K562 (cell line): ENCODE data around the gene NTSR2. TPM values are rescaled to one million over a fixed set of nuclear protein-coding genes. Genes with fewer than 3 reads are reported as not detected.

Experiments used
- ATAC-seq: fragments of 200-7000 bp; cut with Tn5 transposase; 3 replicates; pipeline ENCODE4 v1.9.1; 2020; ENCODE audit warnings: moderate library complexity
- BruUV-seq: library from RNA; stranded (reverse); fragments of 400-500 nt; replicated peaks from 2 replicates; lab custom pipeline; 2021; lab: Mats Ljungman, UMichigan
- CTCF ChIA-PET: fragments of 300-600 bp; formaldehyde crosslinking; extraction: SDS; loops from one replicate; lab custom pipeline; 2021; ENCODE audit warnings: low intra/inter-chr PET ratio; lab: Yijun Ruan, JAX
- POLR2A ChIA-PET: fragments of 300-600, 350-650 bp; sonication (Branson Sonifier 250); formaldehyde crosslinking; extraction: SDS; loops from one replicate; lab custom pipeline; 2021; ENCODE audit warnings: antibody characterized with exemption, inconsistent platforms; lab: Yijun Ruan, JAX
- DNase-seq, 4 experiments: peaks; one replicate each; pipeline versions ENCODE4 v3.0.0 to v3.0.0-alpha.2; 2011 to 2018; ENCODE audit warnings: low spot score in 3 of 4, mixed read lengths in 3 of 4; ENCODE audit errors: extremely low read depth in 1 of 4
- FAIRE-seq: peaks from 2 replicates; lab custom pipeline; 2011; peaks lifted over from hg19 to GRCh38; lab: Jason Lieb, UNC
- H2AFZ ChIP-seq: 2 replicates; pipeline ENCODE4 v1.6.0; 2011; ENCODE audit warnings: low read depth, low read length, control low read depth, inconsistent platforms
- H3K27ac ChIP-seq: fragments of 200-600 bp; 3 replicates; pipeline ENCODE4 v1.8.0; 2011; ENCODE audit warnings: low read depth, mild to moderate bottlenecking, control low read depth, inconsistent platforms, low read length, moderate library complexity, mixed read lengths; ENCODE audit errors: extremely low read depth
- H3K27me3 ChIP-seq, 2 experiments: fragments of 300-600 bp in 1 of 2; 2 replicates in 1 of 2; 3 replicates in 1 of 2; pipeline versions ENCODE4 v1.6.0 to v1.8.0; 2011; ENCODE audit warnings: inconsistent platforms in 2 of 2, low read length in 2 of 2, mild to moderate bottlenecking in 1 of 2, mixed read lengths in 1 of 2, moderate library complexity in 1 of 2; ENCODE audit not compliant: control insufficient read depth in 2 of 2, insufficient read depth in 2 of 2
- H3K36me3 ChIP-seq: fragments of 300-600 bp; 3 replicates; pipeline ENCODE4 v1.8.0; 2011; ENCODE audit warnings: mild to moderate bottlenecking, low read length, inconsistent platforms; ENCODE audit not compliant: control insufficient read depth, insufficient read depth
- H3K4me1 ChIP-seq, 2 experiments: fragments of 200-600 bp in 1 of 2; replicated peaks in 1 of 2; 2 replicates in 1 of 2; 3 replicates in 1 of 2; pipeline versions ENCODE4 v1.5.1 to v1.8.0; 2011; ENCODE audit warnings: inconsistent platforms in 2 of 2, low read length in 2 of 2, mild to moderate bottlenecking in 1 of 2, mixed read lengths in 1 of 2, moderate library complexity in 1 of 2; ENCODE audit not compliant: control insufficient read depth in 2 of 2, insufficient read depth in 2 of 2
- H3K4me2 ChIP-seq: 2 replicates; pipeline ENCODE4 v1.6.1; 2011; ENCODE audit warnings: low read length, control low read depth, inconsistent platforms, mixed read lengths; ENCODE audit not compliant: insufficient read depth
- H3K4me3 ChIP-seq: fragments of 200-600 bp; sonication (generic), shearing (Covaris generic); 2 replicates; pipeline ENCODE4 v1.5.1; 2016; ENCODE audit warnings: control low read depth, inconsistent platforms
- H3K79me2 ChIP-seq: fragments of 200-600 bp; 3 replicates; pipeline ENCODE4 v1.8.0; 2011; ENCODE audit warnings: low read length, inconsistent platforms; ENCODE audit not compliant: control insufficient read depth, insufficient read depth
- H3K9ac ChIP-seq, 2 experiments: 2 replicates each; pipeline versions ENCODE4 v1.6.0 to v1.6.1; 2011; ENCODE audit warnings: low read depth in 2 of 2, low read length in 2 of 2, control low read depth in 1 of 2, inconsistent platforms in 1 of 2, mild to moderate bottlenecking in 1 of 2, mixed read lengths in 1 of 2; ENCODE audit not compliant: insufficient read depth in 1 of 2
- H3K9me1 ChIP-seq: one replicate; pipeline ENCODE4 v1.6.0; 2011; ENCODE audit warnings: inconsistent platforms, mild to moderate bottlenecking, low read length, moderate library complexity; ENCODE audit not compliant: control insufficient read depth, insufficient read depth
- H3K9me3 ChIP-seq: replicated peaks from 2 replicates; pipeline ENCODE4 v1.5.1; 2011; ENCODE audit warnings: low read depth, low read length, inconsistent platforms; ENCODE audit not compliant: control insufficient read depth, insufficient read depth
- H4K20me1 ChIP-seq: replicated peaks from 2 replicates; pipeline ENCODE4 v1.6.1; 2011; ENCODE audit warnings: low read length, inconsistent platforms, mixed read lengths; ENCODE audit not compliant: control insufficient read depth, insufficient read depth
- CAMTA2 ChIP-seq: fragments of 250-450 bp; sonication (Bioruptor Pico); conservative IDR thresholded peaks from 2 replicates; pipeline ENCODE4 v1.5.1; 2022
- ELF4 ChIP-seq: fragments of 450-650 bp; formaldehyde crosslinking; IDR thresholded peaks from 2 replicates; pipeline ENCODE4 v1.4.0; 2022; ENCODE audit warnings: missing genetic modification characterization
- ERF ChIP-seq: fragments of 450-650 bp; formaldehyde crosslinking; IDR thresholded peaks from 2 replicates; pipeline ENCODE4 v1.4.0; 2020; ENCODE audit warnings: mild to moderate bottlenecking, mixed read lengths
- EWSR1 ChIP-seq: fragments of 450-650 bp; IDR thresholded peaks from 2 replicates; pipeline ENCODE4 v1.6.1; 2018; ENCODE audit warnings: borderline replicate concordance, mild to moderate bottlenecking, low read depth, moderate library complexity; ENCODE audit not compliant: partially characterized antibody
- IRF2 ChIP-seq: sonication (generic); formaldehyde crosslinking; IDR thresholded peaks from 2 replicates; pipeline ENCODE4 v1.8.1; 2022; ENCODE audit warnings: mild to moderate bottlenecking, missing genetic modification reagents
- MYBL2 ChIP-seq, 2 experiments: fragments of 450-650 bp in 1 of 2; sonication (generic) in 1 of 2; formaldehyde crosslinking in 1 of 2; IDR thresholded peaks; 2 replicates each; pipeline versions ENCODE4 v1.6.1 to v1.8.1; 2017 to 2022; ENCODE audit warnings: borderline replicate concordance in 1 of 2, inconsistent platforms in 1 of 2, low read depth in 1 of 2, mild to moderate bottlenecking in 1 of 2, missing genetic modification reagents in 1 of 2, moderate library complexity in 1 of 2
- NR1H2 ChIP-seq: sonication (generic); formaldehyde crosslinking; IDR thresholded peaks from 2 replicates; pipeline ENCODE4 v1.4.0; 2020; ENCODE audit warnings: mild to moderate bottlenecking, missing genetic modification reagents
- TAF7 ChIP-seq: fragments of 450-650 bp; IDR thresholded peaks from 2 replicates; pipeline ENCODE4 v1.6.1; 2016; ENCODE audit warnings: missing genetic modification characterization, missing compliant biosample characterization
- UBTF ChIP-seq, 2 experiments: IDR thresholded peaks; 2 replicates each; pipeline ENCODE4 v1.6.1; 2012; ENCODE audit warnings: improper control_type of control experiment in 2 of 2, low read depth in 2 of 2, low read length in 2 of 2, borderline replicate concordance in 1 of 2
- ZBTB33 ChIP-seq: sonication (generic); formaldehyde crosslinking; IDR thresholded peaks from 2 replicates; pipeline ENCODE4 v1.8.1; 2023; ENCODE audit warnings: mild to moderate bottlenecking, missing genetic modification reagents
- ZMIZ1 ChIP-seq, 2 experiments: fragments of 150-350 bp in 1 of 2; IDR thresholded peaks; 2 replicates each; pipeline ENCODE4 v1.6.1; 2012 to 2016; ENCODE audit warnings: low read depth in 2 of 2, low read length in 2 of 2, mild to moderate bottlenecking in 1 of 2, moderate library complexity in 1 of 2
- WGBS: fragments of 100-300 bp; shearing (Covaris generic); methylation state at CpG from one replicate; pipeline ENCODE4 v1.1.6; 2016; ENCODE audit warnings: low coverage, mixed read lengths; ENCODE audit not compliant: insufficient coverage; ENCODE audit errors: missing lambda C conversion rate; 5-methylcytosine and 5-hydroxymethylcytosine counted together
- in situ Hi-C: fragments of 300-500 bp; cut with MboI; formaldehyde crosslinking; loops from 4 replicates; pipeline ENCODE4 v1.15.0; 2018; ENCODE audit warnings: inconsistent platforms, mixed read lengths
- intact Hi-C: fragments of 100-400 bp; cut with micrococcal nuclease; formaldehyde crosslinking; loops from 2 replicates; pipeline ENCODE4 v1.14.2; 2022
- polyA plus RNA-seq, 8 experiments: library from polyadenylated mRNA; depleted of rRNA in 4 of 8; stranded (reverse) in 5 of 8; unstranded in 3 of 8; fragments of >200 nt; fragmentation: Nextera tagmentation in 2 of 8; fragmentation: Illumina TruSeq in 1 of 8; extraction: Ambion mirVana in 2 of 8; extraction: Trizol in 1 of 8; gene quantifications; 2 replicates each; pipeline versions ENCODE4 v1.2.1 to v1.2.3, GENCODE V29; 2011 to 2014; ENCODE audit warnings: inconsistent platforms in 1 of 8, missing spikeins in 1 of 8
- total RNA-seq, 7 experiments: library from RNA; depleted of rRNA in 6 of 7; stranded (reverse); fragments of >200 nt in 6 of 7; fragmentation: Illumina TruSeq in 2 of 7; extraction: Trizol in 2 of 7; gene quantifications; 2 replicates each; pipeline versions ENCODE4 v1.2.1 to v1.2.3, GENCODE V29; 2011 to 2021; ENCODE audit warnings: low replicate concordance in 1 of 7

The NTSR2 gene
- total and polyA plus RNA-seq, 9 of the 15 experiments (the other 6 are each of a cell fraction or from before 2014, with no cell fraction given), result not detected

GRCh38 chr2:11646530-11646929, 23.5 kb downstream of the NTSR2 start (continued):
- TF ChIP-seq UBTF (IDR thresholded peaks at IDR 0.05; ENCODE audit: borderline replicate concordance in 1 of 2, low read depth in 2 of 2, low read length in 2 of 2), result no peak
- no peak for TF ChIP-seq ZMIZ1 (IDR thresholded peaks at IDR 0.05; ENCODE audit: low read depth in 2 of 2, low read length in 2 of 2)

GRCh38 chr2:11644293-11644692, 25.7 kb downstream of the NTSR2 start:
- in situ Hi-C loops, result no loop called here
- intact Hi-C loops, result no loop called here
- Histone ChIP-seq H3K9me1 (no peaks in the 10 kb centered on the region), H3K36me3 (no peaks in the 10 kb centered on the region), H3K27ac (no peak overlapping the region), H3K4me2 (no peak overlapping the region), H3K27me3 (peaks cover 25 to 49% of the 10 kb centered on the region in 2 experiments), H3K79me2 (no peaks in the 10 kb centered on the region), H3K9me3 (0 out of 2 replicates have a peak, but pooled peaks cover 2% of the 10 kb centered on the region), H3K4me1 (0 out of 5 replicates have a peak, but pooled peaks cover 0 to 3% of the 10 kb centered on the region in 2 experiments), H4K20me1 (0 out of 2 replicates have a peak, but pooled peaks cover 1% of the 10 kb centered on the region), H3K4me3 (no peak overlapping the region), H2AFZ (no peak overlapping the region), H3K9ac (no peak overlapping the region)
- ATAC-seq, result no peak
- WGBS, result 0% methylated on average over 3 of the region's 3 CpGs
- no TSS peak for BruUV-seq
- FAIRE-seq, result no peak
- ChIA-PET POLR2A (interaction anchor here (0.6 kb wide), 1 partner anchor 58 kb away, joined by 4 read pairs; no protein-coding TSS in a partner anchor), CTCF (no interaction called here)
- no peak for DNase-seq
- no peak for TF ChIP-seq EWSR1
- TF ChIP-seq TAF7 (tag), result no peak
- TF ChIP-seq ELF4, result no peak
- no peak for TF ChIP-seq ERF (CRISPR knock-in tag)
- TF ChIP-seq MYBL2 (IDR thresholded peaks at IDR 0.05; ENCODE audit: low read depth), result no peak
- no peak for TF ChIP-seq MYBL2 (CRISPR knock-in tag; IDR thresholded peaks at IDR 0.05; ENCODE audit: borderline replicate concordance)
- TF ChIP-seq ZBTB33 (CRISPR knock-in tag), result no peak
- no peak for TF ChIP-seq CAMTA2 (CRISPR knock-in tag)
- TF ChIP-seq NR1H2 (CRISPR knock-in tag), result no peak
- TF ChIP-seq IRF2 (CRISPR knock-in tag), result no peak
